SKM-1 treated with dmso at 0.1 percent for 144 hours (cell line): Measurements from ENCODE around the gene EID3.
"Not testable (repeated sequence)": the region's sequence is repeated elsewhere in the genome, so short reads cannot be mapped to it uniquely, and the experiment has no call there.

Source experiments
- DNase-seq: peaks from one replicate; lab custom pipeline; 2025; ENCODE audit not compliant: unreplicated experiment; lab: John Stamatoyannopoulos, UW

The EID3 gene

GRCh38 chr12:104288635-104289274 lies 14.8 kb upstream of the EID3 start:
- peak; percentile 55 for DNase-seq

GRCh38 chr12:104290320-104290719 lies 13.2 kb upstream of the EID3 start:
- no peak for DNase-seq

- DNase-seq = no peak
Observed at GRCh38 chr12:104290855-104291254, 12.7 kb upstream of the EID3 start.

- no peak for DNase-seq
Observed at GRCh38 chr12:104291867-104292524, 11.5 kb upstream of the EID3 start.

- DNase-seq = no peak
Observed at GRCh38 chr12:104292872-104293794, 10.4 kb upstream of the EID3 start.

- not testable (repeated sequence) for DNase-seq
Observed at GRCh38 chr12:104294158-104294859, 9.2 kb upstream of the EID3 start.

GRCh38 chr12:104294927-104295668 lies 8.4 kb upstream of the EID3 start:
- DNase-seq = no peak

- no peak for DNase-seq
Observed at GRCh38 chr12:104295954-104296353, 7.6 kb upstream of the EID3 start.

GRCh38 chr12:104296718-104297117 lies 6.8 kb upstream of the EID3 start:
- DNase-seq = no peak

- DNase-seq = no peak
Observed at GRCh38 chr12:104297477-104298113, 5.9 kb upstream of the EID3 start.

GRCh38 chr12:104299842-104300481 lies 3.6 kb upstream of the EID3 start:
- no peak for DNase-seq

GRCh38 chr12:104304261-104305009 lies 896 bp downstream of the EID3 start:
- no peak for DNase-seq

- DNase-seq = no peak
Observed at GRCh38 chr12:104305349-104305748, 1.8 kb downstream of the EID3 start.

GRCh38 chr12:104306376-104306775 lies 2.8 kb downstream of the EID3 start:
- no peak for DNase-seq

- no peak for DNase-seq
Observed at GRCh38 chr12:104306943-104307654, 3.6 kb downstream of the EID3 start.

- no peak for DNase-seq
Observed at GRCh38 chr12:104307655-104308000, 4.1 kb downstream of the EID3 start.

- DNase-seq = no peak
Observed at GRCh38 chr12:104309446-104309993, 6.0 kb downstream of the EID3 start.
